Uterus (tissue), 2 donors: ENCODE data around the gene MIER3.

Experiments
- CTCF ChIP-seq, 4 experiments: fragments of 200-600 bp in 2 of 4; fragments of 450-650 bp in 2 of 4; sonication (generic) in 2 of 4; IDR thresholded peaks; one replicate each; pipeline ENCODE4 v1.5.1; 2016 to 2019; ENCODE audit warnings: antibody characterized with exemption in 4 of 4, mild to moderate bottlenecking in 2 of 4, moderate library complexity in 1 of 4
- POLR2A ChIP-seq, 2 donors: fragments of 450-650 bp; IDR thresholded peaks; one replicate each; pipeline ENCODE4 v1.6.1; 2016; ENCODE audit warnings: antibody characterized with exemption in 2 of 2, mild to moderate bottlenecking in 1 of 2, moderate library complexity in 1 of 2

GRCh38 chr5:56938858-56939257, 13.1 kb downstream of the MIER3 start:
- TF ChIP-seq CTCF (IDR thresholded peaks at IDR 0.05) (no peak), POLR2A (IDR thresholded peaks at IDR 0.05) (no peak)
